NCI-H2029 (cell line): ENCODE measurements around the gene ALMS1.
"Not testable (repeated sequence)": the region's sequence is repeated elsewhere in the genome, so short reads cannot be mapped to it uniquely, and the experiment has no call there.

Experiments used
- DNase-seq: peaks from one replicate; lab custom pipeline; 2025; lab: John Stamatoyannopoulos, UW

Gene ALMS1, protein sequence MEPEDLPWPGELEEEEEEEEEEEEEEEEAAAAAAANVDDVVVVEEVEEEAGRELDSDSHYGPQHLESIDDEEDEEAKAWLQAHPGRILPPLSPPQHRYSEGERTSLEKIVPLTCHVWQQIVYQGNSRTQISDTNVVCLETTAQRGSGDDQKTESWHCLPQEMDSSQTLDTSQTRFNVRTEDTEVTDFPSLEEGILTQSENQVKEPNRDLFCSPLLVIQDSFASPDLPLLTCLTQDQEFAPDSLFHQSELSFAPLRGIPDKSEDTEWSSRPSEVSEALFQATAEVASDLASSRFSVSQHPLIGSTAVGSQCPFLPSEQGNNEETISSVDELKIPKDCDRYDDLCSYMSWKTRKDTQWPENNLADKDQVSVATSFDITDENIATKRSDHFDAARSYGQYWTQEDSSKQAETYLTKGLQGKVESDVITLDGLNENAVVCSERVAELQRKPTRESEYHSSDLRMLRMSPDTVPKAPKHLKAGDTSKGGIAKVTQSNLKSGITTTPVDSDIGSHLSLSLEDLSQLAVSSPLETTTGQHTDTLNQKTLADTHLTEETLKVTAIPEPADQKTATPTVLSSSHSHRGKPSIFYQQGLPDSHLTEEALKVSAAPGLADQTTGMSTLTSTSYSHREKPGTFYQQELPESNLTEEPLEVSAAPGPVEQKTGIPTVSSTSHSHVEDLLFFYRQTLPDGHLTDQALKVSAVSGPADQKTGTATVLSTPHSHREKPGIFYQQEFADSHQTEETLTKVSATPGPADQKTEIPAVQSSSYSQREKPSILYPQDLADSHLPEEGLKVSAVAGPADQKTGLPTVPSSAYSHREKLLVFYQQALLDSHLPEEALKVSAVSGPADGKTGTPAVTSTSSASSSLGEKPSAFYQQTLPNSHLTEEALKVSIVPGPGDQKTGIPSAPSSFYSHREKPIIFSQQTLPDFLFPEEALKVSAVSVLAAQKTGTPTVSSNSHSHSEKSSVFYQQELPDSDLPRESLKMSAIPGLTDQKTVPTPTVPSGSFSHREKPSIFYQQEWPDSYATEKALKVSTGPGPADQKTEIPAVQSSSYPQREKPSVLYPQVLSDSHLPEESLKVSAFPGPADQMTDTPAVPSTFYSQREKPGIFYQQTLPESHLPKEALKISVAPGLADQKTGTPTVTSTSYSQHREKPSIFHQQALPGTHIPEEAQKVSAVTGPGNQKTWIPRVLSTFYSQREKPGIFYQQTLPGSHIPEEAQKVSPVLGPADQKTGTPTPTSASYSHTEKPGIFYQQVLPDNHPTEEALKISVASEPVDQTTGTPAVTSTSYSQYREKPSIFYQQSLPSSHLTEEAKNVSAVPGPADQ (N-terminal part only)

DNA sequence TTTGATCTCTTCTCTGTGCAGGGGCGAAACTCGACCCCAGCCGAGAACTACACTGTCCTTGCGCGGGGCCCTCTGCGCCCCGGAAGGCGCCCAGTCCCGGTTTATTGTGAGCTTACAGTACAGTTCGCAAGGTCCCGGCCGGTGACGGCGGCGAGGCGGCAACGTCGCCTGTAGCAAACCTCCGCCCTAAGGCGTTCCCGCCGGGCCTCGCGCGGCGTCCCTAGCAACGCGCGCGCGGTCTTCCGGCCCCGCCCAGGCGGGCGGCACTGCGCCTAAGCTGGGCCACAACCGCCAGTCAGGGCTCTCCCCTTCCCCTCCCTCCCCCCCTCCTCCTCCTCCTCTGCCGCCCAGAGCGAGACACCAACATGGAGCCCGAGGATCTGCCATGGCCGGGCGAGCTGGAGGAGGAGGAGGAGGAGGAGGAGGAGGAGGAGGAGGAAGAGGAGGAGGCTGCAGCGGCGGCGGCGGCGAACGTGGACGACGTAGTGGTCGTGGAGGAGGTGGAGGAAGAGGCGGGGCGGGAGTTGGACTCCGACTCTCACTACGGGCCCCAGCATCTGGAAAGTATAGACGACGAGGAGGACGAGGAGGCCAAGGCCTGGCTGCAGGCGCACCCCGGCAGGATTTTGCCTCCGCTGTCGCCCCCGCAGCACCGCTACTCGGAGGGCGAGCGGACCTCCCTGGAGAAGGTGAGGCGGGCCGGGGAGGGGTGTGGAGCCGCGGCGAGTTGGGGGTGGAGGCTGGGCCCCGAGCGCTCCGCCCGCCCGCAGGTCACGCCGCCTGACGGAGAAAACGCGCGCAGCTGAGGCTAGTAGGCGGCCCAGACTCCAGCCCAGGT, at the start of gene ALMS1:
ALMS1 (plus strand) TSS at position 333 of the 838 bp plus-strand sequence; CDS start at position 366, 33 bp downstream.
- DNase-seq = peak; percentile 86

DNA sequence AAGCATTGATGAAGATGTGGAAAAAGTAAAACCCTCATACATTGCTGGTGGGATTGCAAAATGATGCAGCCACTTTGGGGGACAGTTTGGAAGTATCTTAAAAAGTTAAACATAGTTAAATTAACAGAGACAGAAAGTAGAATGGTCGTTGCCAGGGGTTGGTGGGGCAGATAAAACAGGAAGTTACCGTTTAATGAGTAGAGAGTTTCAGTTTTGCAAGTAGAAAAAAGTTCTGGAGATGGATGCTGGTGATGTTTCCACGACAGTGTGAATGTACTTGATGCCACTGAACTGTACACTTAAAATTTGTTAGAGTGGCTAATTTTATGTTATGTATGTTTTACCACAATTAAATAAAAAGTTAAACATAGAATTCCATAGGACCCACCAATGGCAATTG, 47.8 kb upstream of the ALMS1 start:
- no peak for DNase-seq

DNA sequence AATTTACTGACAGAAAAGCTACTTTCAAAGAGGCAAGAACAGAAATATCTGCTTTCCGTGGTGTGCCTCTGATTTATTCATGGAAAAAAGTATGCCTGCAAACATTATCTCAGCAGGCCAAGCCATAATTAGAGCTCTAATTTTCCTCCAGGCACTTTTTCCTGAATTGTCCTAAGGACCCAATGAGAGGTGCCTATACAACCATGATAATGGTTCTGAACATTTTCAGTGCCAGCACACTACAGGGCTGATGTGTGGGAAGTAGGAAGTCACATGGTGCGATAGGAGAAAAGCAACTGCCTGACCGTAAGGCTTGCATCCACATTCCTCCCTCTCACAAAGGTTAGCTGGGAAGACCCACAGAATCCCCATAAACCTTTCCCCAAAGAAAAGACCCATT, 46.4 kb upstream of the ALMS1 start:
- no peak for DNase-seq

DNA sequence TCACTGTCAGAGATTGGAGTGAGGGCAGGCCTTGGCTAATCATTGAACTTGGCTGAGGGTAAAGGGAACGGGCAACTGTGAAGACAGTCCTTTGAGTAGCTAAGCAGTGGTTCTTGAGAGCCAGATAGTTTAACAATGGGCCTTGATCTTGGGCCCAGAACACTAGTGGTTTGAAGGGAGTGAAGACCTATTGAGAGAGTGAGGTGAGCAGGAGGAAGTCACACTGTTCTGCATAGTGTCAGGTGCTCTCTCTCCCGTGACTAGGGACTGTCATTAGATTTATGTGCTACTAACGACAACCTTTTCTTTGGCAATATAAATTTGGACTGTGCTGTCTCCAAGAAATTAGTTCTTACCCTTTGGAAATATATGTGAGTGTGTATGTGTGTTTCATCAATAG, 44.6 kb upstream of the ALMS1 start:
- DNase-seq = no peak

DNA sequence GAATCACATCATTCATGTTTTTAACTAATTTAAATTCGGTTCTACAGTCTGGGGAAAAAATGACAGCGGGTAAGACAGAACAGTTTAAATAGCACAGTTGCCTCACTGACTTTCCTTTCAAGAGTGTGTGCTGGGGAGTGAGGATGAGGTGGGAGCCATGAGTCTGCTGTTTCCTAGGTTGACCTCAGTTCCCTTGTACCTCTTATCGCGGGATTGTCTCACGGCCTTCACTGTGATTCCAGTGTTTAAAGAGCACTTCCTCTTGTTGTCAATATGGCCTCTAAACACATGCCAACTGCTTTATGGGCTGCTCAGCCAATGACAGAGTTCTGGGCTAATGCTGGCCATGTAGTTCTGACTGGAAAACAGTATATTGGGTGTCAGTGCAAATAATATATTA, 41.6 kb upstream of the ALMS1 start:
- no peak for DNase-seq

DNA sequence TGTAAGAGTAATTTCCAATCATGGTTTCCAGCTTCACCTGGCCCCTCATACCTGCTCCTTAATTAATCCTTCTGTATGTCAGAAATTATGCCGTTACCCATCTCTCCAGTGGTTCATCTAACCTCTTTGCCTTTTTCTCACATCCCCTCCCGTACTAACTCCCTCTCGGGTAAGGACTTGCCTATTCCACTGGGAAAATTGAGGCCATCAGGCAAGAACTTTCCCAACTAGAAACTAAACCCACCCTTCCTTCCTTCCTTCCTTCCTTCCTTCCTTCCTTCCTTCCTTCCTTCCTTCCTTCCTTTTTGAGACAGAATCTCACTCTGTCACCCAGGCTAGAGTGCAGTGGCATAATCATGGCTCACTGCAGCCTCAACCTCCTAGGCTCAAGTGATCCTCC, 40.9 kb upstream of the ALMS1 start:
- not testable (repeated sequence) for DNase-seq

DNA sequence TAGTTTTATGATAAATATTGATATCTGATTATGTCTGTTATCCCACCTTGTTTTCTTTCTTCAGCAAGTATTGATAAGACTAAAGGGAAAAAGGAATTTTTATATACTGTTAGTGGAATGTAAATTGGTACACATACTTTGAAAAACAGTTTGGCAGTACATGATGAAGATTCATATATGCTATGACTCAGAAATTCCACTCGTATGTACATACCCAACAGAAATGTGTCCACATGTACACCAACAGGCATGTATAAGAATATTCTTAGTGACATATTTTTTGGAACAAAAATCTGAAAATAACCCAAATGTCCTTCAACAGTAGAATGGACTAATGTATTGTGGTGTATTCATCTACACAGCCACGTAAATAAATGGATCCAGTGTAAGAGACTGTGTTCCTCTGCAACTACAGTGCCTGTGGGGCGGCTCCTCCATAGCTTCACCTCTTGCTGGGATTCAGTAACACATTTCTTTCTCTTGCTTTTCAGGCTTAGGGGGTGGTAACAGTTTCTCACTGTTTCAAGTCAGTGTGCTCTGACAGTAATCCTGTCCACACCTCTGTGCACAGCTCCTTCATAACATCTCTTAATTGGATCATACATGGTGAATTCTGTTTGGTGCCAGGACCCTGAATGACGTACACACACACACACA, 35.5 kb upstream of the ALMS1 start:
- DNase-seq = no peak

DNA sequence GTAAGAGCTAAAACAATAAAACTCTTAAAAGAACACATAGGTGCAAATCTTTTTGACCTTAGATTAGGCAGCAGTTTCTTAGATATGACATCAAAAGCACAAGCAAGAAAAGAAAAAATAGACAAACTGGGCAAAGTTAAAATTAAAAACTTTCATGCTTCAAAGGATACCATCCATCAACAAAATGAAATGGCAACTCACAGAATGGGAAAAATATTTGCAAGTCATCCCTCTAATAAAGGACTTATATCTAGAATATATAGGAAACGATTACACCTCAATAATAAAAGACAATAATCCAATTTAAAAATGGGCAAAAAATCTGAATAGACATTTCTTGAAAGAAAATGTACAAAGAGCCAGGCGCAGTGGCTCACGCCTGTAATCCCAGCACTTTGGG, 29.5 kb upstream of the ALMS1 start:
- DNase-seq = no peak

DNA sequence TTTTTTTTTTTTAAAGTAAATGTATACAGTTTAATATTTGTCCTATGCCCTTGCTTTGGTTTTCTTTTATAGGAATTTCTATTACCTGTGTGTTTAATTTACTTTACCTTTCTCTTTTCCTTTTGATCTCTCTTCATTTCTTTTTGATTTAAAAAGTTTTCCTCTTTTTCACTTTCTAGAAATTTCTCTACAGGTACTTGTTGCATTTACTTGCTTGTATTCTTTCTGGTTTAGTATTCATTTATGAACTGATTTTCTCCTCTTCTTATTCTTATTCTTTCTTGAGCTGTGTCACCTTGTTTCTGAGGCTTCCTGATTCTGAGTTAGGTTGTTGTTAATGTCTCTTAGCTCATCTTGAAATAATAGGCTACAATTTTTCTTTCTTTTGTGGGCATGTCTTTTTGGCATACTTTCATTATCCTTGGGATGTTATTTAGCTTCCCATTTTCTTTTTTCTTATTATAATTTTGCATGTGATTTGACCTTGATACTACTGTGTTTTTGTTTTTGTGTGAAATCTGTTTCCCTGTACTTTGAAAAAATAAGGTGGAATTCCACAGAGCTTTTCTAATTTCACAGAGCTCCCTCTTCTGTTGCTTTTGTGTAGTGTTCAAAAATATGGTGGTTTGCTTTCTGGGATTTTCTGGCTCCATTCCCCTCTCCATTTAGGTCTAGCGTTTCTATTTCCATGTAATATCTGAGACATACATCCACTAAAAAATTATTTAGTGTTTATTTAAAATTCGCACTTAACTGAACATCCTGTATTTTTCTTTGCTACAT, 25.5 kb upstream of the ALMS1 start:
- DNase-seq = no peak

DNA sequence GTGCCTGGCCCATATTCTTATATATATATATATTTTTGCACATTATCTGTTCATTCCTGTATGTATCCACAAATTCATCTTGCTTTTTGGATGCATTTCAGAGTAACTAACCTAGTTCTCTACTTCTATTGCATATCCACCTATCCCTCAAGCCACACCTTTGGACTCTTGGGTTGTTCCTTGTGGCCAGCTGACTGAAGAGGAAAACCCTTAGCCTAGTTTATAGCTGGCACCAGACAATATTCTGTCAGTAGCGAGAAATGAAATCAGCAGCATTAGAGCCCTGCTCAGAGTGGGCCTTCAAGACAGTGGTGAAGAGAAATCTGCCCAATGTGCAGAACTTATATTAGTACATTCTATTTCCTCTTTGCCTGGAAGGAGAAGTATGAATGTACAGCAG, 19.6 kb upstream of the ALMS1 start:
- no peak for DNase-seq

DNA sequence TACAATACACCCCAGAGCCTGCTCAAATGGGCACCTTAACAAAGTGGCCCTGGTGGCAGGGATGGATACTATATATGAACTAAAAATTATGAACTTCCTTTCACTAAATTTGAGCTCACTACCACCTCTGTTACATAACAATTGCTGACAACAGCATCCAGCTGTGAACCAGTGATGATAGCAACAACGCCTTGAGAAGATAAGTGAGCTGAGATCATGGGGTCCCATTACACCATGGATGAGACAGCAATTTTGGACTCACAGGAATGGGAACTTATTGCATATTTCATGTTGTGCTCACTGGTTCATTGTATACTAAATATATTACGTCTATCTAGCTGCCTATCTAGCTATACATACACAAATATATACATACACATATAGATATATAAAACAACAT, 16.9 kb upstream of the ALMS1 start:
- no peak for DNase-seq

DNA sequence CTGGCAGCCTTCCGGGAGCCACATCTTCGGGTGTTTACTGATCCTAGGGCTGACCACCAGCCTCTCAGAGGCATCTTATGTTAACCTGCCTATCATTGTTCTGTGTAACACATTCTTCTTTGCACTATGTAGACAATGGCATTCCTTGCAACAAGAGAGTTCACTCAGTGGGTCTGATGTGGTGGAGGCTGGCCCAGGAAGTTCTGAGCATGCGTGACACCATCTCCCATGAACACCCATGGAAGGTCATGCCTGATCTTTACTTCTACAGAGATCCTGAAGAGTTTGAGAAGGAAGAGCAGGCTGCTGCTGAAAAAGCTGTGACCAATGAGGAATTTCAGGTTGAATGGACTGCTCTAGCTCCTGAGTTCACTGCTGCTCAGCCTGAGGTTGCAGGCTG, 15.3 kb upstream of the ALMS1 start:
- no peak for DNase-seq

DNA sequence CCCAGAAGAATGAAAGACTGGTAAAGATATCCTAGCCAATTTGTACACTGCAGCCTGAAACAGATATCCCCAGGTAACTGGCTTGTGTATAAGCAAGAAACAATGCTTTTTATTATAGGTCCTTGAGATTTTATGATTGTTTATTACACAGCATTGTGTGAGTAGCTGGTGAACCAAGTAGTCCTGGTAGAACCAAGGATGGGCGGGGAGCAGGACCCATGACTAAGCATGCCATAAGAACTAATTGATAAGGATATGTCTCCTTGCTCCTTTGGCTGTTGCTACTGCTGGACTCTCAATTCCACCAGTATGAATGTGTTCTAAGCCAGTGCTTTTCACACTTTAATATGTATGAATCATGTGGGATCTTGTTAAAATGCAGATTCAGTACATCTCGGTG, 12.3 kb upstream of the ALMS1 start:
- no peak for DNase-seq

DNA sequence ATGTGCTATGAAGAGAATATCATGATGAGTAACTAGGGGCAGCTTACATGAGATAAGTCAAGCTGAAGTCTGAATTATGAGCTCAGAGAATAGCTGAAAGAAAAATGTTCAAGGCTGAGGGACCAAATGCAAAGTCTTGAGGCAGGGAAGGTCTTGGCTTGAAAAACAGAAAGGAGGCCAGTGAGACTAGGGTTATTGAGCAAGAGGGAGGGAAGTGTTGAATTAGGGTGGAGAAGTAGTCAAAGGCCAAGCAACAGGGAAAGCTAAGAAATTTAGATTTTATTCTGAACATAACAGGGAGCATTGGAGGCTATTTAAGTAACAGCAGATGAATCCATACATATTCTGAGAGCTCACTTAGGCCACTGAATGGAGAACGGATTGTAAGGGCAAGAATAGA, 11.4 kb upstream of the ALMS1 start:
- DNase-seq = no peak

DNA sequence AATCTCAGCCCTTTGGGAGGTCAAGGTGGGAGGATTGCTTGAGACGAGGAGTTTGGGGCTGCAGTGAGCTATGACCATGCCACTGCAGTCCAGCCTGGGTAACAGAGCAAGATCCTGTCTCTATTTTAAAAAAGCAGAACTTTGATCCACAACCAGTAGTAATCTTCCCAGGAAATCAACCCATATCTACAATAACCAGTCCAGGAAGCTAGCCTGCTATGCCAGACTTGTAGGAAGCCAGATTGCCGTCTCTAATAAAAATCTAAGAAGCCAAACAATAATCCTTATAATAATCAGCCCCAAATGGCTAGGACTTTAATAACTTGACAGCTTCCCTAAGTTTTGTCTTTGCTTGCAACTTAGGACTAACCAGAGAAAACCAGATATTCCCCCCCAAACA, 9.0 kb upstream of the ALMS1 start:
- no peak for DNase-seq

DNA sequence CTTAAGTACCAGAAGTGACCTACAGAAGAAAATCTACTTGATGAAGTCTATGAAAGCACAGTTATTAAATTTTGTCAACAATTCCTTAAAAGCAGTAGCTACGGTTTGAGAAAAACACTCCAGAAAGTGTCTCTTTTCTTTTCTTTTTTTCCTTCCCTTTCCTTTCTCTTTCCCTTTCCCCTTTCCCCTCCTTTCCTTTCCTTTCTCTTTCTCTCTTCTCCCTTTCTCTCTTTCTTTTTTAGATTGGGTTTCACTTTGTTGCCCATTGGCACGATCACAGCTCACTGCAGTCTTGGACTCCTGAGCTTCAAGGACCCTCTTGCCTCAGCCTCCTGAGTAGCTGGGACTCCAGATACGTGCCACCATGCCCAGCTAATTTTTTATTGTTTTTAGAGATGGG, 2.6 kb upstream of the ALMS1 start:
- DNase-seq = no peak

DNA sequence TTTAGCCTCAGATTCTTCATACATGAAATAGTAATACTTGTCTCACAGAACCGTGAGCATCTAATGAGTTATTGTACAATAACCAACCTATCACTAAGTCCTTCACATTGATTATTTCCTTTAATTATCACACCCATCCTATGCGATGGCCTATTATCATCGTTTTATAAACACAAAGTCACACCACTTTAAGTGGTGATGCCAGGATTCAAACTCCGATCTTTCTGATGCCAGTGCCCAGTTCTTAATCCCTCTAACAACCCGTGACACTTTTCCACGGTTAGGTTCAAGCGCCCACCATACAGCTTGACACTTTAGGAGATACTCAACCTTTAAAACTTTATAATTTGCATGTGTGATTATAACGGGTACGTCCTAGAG, 523 bp upstream of the ALMS1 start:
- DNase-seq = no peak

DNA sequence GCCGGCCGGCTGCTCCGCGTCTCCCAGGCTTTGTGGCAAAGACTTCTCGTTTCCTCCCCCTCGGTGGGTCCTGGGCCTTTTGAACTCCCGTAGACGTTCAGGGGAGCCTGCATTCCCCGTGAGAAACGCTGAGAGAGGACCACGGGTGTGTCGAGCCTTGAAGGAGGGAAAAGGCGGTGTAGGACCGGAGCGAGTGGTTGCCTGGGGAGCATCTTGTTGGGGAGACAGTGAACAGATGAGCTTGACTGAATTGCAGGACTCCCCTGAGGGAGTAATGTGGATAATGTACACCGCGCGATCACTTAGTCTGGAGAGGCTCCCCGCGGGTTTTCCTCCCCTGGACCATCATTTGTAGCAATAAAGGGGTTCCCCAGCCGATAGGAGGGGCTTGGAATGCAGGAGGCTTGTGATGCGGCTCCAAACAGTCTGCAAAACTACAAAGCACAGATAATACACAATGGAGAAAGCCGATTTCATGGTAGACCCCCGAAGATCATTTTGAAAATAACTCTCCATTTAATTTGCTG, 769 bp downstream of the ALMS1 start:
- no peak for DNase-seq

DNA sequence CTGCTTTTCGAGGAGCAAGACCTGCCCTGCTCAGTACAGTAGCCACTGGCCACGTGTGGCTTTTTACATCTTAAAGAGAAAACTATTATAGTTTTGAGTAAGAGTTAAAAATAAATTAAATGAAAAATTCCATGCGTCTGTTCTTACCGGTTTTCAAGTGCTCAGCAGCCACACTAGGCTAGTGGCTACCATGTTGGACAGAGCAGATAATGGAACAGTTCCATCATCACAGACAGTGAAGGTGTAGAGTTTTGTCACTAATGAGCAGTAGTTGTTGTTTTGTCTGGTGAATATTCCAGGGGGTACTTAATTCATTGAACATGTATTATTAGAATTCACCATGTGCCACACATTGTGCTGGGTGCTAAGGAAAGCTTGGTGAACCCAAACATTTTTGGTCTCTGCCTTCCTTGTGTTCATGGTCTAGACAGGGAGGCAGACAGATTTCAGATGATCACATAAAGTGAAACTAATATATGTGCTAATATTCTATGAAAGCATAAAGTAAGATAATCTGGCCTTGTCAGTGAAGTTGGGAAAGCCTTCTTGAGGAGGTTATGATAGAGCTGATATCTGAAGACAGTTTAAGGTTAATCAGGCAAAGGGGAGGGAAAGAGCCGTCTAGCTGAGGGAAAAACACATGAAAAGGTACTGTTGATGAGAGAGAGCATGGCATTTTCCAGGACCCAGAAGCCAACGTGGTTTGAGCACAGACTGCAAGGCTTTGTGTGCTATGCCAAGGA, 1.4 kb downstream of the ALMS1 start:
- no peak for DNase-seq
